NCI-H446 (cell line): ENCODE data around the gene CALR3.
"Not testable (repeated sequence)": the region's sequence is repeated elsewhere in the genome, so short reads cannot be mapped to it uniquely, and the experiment has no call there.

ENCODE experiments used
- DNase-seq, 2 experiments: peaks; one replicate each; lab custom pipeline; 2025; lab: John Stamatoyannopoulos, UW

Gene CALR3

GRCh38 chr19:16495982-16496612 is at the start of gene CALR3, which contains the start of gene C19orf44:
CALR3 (minus strand) TSS chr19:16496167; CDS start chr19:16496129, 38 bp downstream.
C19orf44 (plus strand) TSS chr19:16496394; CDS start chr19:16500793, 4,399 bp downstream.
- peak; percentile 98 to 100 for DNase-seq

GRCh38 chr19:16544473-16545231 is 48.7 kb upstream of the CALR3 start:
- DNase-seq: no peak

- DNase-seq: not testable (repeated sequence)
These were observed 47.8 kb upstream of the CALR3 start for GRCh38 chr19:16543734-16544133.

- no peak for DNase-seq
These were observed 47.0 kb upstream of the CALR3 start for GRCh38 chr19:16542910-16543472.

GRCh38 chr19:16542045-16542909 is 46.3 kb upstream of the CALR3 start, which contains the start of gene CHERP:
CHERP (minus strand) TSS chr19:16542437; CDS start chr19:16542378, 59 bp downstream.
- DNase-seq: peak; percentile 88 to 98

- DNase-seq: no peak
These were observed 45.6 kb upstream of the CALR3 start for GRCh38 chr19:16541526-16542044.

GRCh38 chr19:16540948-16541347 is 45.0 kb upstream of the CALR3 start:
- DNase-seq: no peak

- no peak for DNase-seq
These were observed 41.1 kb upstream of the CALR3 start for GRCh38 chr19:16537111-16537510.

GRCh38 chr19:16536130-16536529 is 40.2 kb upstream of the CALR3 start:
- DNase-seq: no peak

- DNase-seq: no peak
These were observed 39.4 kb upstream of the CALR3 start for GRCh38 chr19:16535381-16535780.

GRCh38 chr19:16532440-16533234 is 36.7 kb upstream of the CALR3 start:
- no peak for DNase-seq

- no peak for DNase-seq
These were observed 35.4 kb upstream of the CALR3 start for GRCh38 chr19:16531380-16531669.

- no peak for DNase-seq
These were observed 34.8 kb upstream of the CALR3 start for GRCh38 chr19:16530540-16531379.

GRCh38 chr19:16529466-16530144 is 33.6 kb upstream of the CALR3 start:
- no peak for DNase-seq

- DNase-seq: no peak
These were observed 32.1 kb upstream of the CALR3 start for GRCh38 chr19:16527971-16528521.

GRCh38 chr19:16527334-16527935 is 31.5 kb upstream of the CALR3 start:
- DNase-seq: no peak

GRCh38 chr19:16525751-16526481 is 29.9 kb upstream of the CALR3 start:
- DNase-seq: no peak
